SU-DHL-6 (cell line): ENCODE data around the gene ZG16B.

Experiments
- CTCF ChIP-seq: fragments of 200-600 bp; sonication (generic); IDR thresholded peaks from one replicate; pipeline ENCODE4 v1.5.1; 2017; ENCODE audit warnings: antibody characterized with exemption, mild to moderate bottlenecking, low read length, moderate library complexity; ENCODE audit not compliant: insufficient read depth, poor library complexity, severe bottlenecking
- EZH2phosphoT487 ChIP-seq: fragments of 200-600 bp; sonication (generic), shearing (Covaris generic); conservative IDR thresholded peaks from 2 replicates; pipeline ENCODE4 v1.6.1; 2018; ENCODE audit warnings: mild to moderate bottlenecking, antibody characterized with exemption, low read length, moderate library complexity, mixed read lengths

- TF ChIP-seq CTCF (no peak), EZH2phosphoT487 (no peak)
These were observed 42.7 kb upstream of the ZG16B start, which contains the start of gene PRSS33 for GRCh38 chr16:2787406-2787805.
